KMS-11 (cell line): ENCODE results near the gene KCND2.

ENCODE experiments used
- H2AFZ ChIP-seq: fragments of 200-600 bp; sonication (generic); 2 replicates; pipeline ENCODE4 v1.6.1; 2016; ENCODE audit warnings: antibody characterized with exemption, mixed run types, low read depth
- H3K27ac ChIP-seq: fragments of 200-600 bp; sonication (generic); 2 replicates; pipeline ENCODE4 v1.6.1; 2016; ENCODE audit warnings: mild to moderate bottlenecking, mixed run types
- H3K27me3 ChIP-seq: fragments of 200-600 bp; sonication (generic); 2 replicates; pipeline ENCODE4 v1.6.1; 2017; ENCODE audit warnings: mild to moderate bottlenecking, low read depth, mixed run types, moderate library complexity; ENCODE audit not compliant: insufficient read depth
- H3K36me3 ChIP-seq: fragments of 200-600 bp; sonication (generic); 2 replicates; pipeline ENCODE4 v1.6.1; 2017; ENCODE audit warnings: mild to moderate bottlenecking, mixed run types; ENCODE audit not compliant: insufficient read depth
- H3K4me1 ChIP-seq: fragments of 200-600 bp; sonication (generic); 2 replicates; pipeline ENCODE4 v1.6.1; 2016; ENCODE audit warnings: mild to moderate bottlenecking, low read depth, mixed run types; ENCODE audit not compliant: poor library complexity, severe bottlenecking
- H3K4me2 ChIP-seq: fragments of 200-600 bp; sonication (generic); 2 replicates; pipeline ENCODE4 v1.7.0; 2016; ENCODE audit warnings: mild to moderate bottlenecking, mixed run types
- H3K4me3 ChIP-seq: fragments of 200-600 bp; sonication (generic); IDR thresholded peaks from 2 replicates; pipeline ENCODE4 v1.6.1; 2017; ENCODE audit warnings: low read depth, low read length, mixed read lengths; ENCODE audit not compliant: insufficient read depth
- H3K79me2 ChIP-seq: fragments of 200-600 bp; sonication (generic); 2 replicates; pipeline ENCODE4 v1.6.1; 2016; ENCODE audit warnings: low read depth, mixed run types; ENCODE audit not compliant: insufficient read depth
- H3K9ac ChIP-seq: fragments of 200-600 bp; sonication (generic); 2 replicates; pipeline ENCODE4 v1.6.1; 2016; ENCODE audit warnings: mild to moderate bottlenecking, mixed run types
- H4K20me1 ChIP-seq: fragments of 200-600 bp; sonication (generic); 2 replicates; pipeline ENCODE4 v1.6.1; 2016; ENCODE audit warnings: mild to moderate bottlenecking, mixed run types; ENCODE audit not compliant: insufficient read depth
- TF ChIP-seq, protein P1 (sequence below): fragments of 200-600 bp; sonication (generic); conservative IDR thresholded peaks from 2 replicates; pipeline ENCODE4 v1.6.1; 2017; ENCODE audit warnings: low read depth, mild to moderate bottlenecking, antibody characterized with exemption, low read length, moderate library complexity, mixed read lengths

The KCND2 gene

DNA sequence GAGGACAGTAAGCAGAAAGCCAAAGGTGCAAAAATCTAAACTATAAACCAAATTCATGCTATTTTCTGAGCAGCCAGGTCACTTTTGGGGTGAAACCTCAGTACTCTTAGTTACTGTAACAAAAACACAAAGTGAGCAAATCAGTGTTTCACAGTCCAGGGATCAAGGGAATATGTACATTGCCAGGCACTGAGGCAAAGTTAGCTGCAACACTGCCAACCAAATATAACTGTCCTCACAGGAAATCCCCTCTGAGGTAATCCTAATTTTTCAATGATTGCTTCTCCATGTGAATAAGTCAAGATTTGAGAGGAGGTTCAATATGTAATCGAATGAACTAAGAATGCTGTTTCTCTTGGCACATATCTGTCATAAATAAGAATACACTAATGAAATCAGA is 355.3 kb downstream of the KCND2 start:
- H3K4me1 ChIP-seq, result no peaks in the 10 kb centered on the region
- no peaks in the 10 kb centered on the region for H3K79me2 ChIP-seq
- H3K27ac ChIP-seq, result no peak overlapping the region
- H2AFZ ChIP-seq, result no peak overlapping the region
- no peaks in the 10 kb centered on the region for H4K20me1 ChIP-seq
- no peak overlapping the region for H3K4me2 ChIP-seq
- no peaks in the 10 kb centered on the region for H3K36me3 ChIP-seq
- no peak overlapping the region for H3K4me3 ChIP-seq
- H3K27me3 ChIP-seq, result no peaks in the 10 kb centered on the region
- TF ChIP-seq, protein P1, sequence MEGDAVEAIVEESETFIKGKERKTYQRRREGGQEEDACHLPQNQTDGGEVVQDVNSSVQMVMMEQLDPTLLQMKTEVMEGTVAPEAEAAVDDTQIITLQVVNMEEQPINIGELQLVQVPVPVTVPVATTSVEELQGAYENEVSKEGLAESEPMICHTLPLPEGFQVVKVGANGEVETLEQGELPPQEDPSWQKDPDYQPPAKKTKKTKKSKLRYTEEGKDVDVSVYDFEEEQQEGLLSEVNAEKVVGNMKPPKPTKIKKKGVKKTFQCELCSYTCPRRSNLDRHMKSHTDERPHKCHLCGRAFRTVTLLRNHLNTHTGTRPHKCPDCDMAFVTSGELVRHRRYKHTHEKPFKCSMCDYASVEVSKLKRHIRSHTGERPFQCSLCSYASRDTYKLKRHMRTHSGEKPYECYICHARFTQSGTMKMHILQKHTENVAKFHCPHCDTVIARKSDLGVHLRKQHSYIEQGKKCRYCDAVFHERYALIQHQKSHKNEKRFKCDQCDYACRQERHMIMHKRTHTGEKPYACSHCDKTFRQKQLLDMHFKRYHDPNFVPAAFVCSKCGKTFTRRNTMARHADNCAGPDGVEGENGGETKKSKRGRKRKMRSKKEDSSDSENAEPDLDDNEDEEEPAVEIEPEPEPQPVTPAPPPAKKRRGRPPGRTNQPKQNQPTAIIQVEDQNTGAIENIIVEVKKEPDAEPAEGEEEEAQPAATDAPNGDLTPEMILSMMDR, result no peak
- no peak overlapping the region for H3K9ac ChIP-seq

DNA sequence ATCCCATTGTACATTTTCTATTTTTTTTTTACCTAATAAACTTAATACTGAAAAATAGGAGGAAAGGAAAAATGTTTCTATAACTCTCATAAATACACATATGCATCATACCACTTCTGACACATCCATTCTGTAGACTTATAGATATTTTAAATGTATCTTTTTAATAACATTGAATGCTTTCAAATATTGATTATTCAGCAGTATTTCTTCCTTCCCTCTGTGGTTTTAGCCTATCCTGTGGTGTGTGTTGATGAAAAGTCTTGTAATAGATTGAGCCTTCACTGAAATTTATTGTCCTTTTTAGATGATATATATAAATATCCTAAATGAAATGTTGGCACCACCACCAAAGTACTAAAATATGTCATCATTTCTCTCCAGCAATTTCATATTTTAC is 366.9 kb downstream of the KCND2 start:
- no peaks in the 10 kb centered on the region for H3K27me3 ChIP-seq
- no peak overlapping the region for H3K4me2 ChIP-seq
- no peak overlapping the region for H3K9ac ChIP-seq
- no peak overlapping the region for H2AFZ ChIP-seq
- TF ChIP-seq, protein P1, result no peak
- H3K4me1 ChIP-seq, result no peaks in the 10 kb centered on the region
- H3K27ac ChIP-seq, result no peak overlapping the region
- H3K36me3 ChIP-seq, result no peaks in the 10 kb centered on the region
- no peaks in the 10 kb centered on the region for H4K20me1 ChIP-seq
- H3K4me3 ChIP-seq, result no peak overlapping the region
- no peaks in the 10 kb centered on the region for H3K79me2 ChIP-seq

DNA sequence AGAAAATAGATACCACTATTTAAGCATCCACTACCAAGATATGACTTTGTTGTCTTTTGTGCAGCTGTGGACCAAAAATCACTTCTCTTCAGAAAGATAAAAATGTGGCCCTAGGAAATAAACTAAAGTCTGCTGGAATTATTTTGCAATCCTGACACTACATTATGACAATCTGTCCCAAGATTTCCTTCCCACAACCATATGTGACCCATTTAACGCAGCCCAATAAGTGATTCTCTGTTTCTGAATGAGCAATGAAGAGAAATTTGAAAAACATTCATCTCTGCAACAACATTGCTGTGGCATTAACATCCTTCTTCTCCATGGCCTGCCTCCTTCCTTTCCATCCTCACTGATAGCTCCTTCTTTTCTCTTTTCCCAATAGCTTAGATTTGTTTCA is 373.0 kb downstream of the KCND2 start:
- Histone ChIP-seq H3K36me3 (no peaks in the 10 kb centered on the region), H3K4me2 (no peak overlapping the region), H3K79me2 (no peaks in the 10 kb centered on the region), H3K27ac (no peak overlapping the region), H4K20me1 (no peaks in the 10 kb centered on the region), H2AFZ (no peak overlapping the region), H3K9ac (no peak overlapping the region), H3K27me3 (no peaks in the 10 kb centered on the region), H3K4me3 (no peak overlapping the region), H3K4me1 (no peaks in the 10 kb centered on the region)
- TF ChIP-seq, protein P1, result no peak

DNA sequence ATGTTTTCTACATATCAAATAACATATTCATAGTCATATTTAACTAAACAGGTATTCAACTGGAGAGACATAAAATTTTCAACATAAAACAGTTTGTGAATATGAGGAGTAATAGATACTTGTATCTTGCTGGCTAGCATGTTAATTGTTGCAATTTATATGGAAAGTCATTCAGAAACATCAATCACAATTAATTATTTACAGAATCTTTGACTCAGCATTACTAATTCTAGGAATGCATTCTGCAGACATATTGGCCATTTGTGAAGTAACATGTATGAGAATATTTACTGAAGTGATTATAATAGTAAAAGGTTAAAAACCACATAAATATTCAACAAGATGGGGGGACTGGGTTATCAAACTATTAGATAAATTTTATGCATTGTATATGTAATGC is 381.3 kb downstream of the KCND2 start:
- TF ChIP-seq, protein P1, result no peak
- no peak overlapping the region for H2AFZ ChIP-seq

DNA sequence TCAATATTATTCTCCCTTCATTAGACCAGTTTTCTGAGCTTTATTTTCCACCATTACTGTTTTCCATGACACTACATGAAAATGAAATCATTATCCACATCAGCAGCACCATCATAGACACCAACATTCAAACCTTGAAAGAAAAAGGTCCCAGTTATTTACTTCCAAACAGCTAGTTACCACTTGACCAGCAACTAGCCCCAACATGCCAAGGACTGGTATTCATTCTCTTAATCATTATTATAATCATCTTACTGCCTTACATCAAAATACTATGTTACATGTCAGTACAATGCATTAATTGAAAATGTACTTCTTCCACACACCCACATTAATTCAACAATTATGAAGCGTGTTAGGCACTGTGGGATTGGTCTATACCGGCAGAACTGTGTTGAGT is 385.5 kb downstream of the KCND2 start:
- no peak overlapping the region for H3K4me3 ChIP-seq
- no peaks in the 10 kb centered on the region for H3K79me2 ChIP-seq
- H3K27ac ChIP-seq, result no peak overlapping the region
- H3K27me3 ChIP-seq, result no peaks in the 10 kb centered on the region
- no peak overlapping the region for H3K9ac ChIP-seq
- no peaks in the 10 kb centered on the region for H3K36me3 ChIP-seq
- no peaks in the 10 kb centered on the region for H3K4me1 ChIP-seq
- no peak overlapping the region for H3K4me2 ChIP-seq
- H4K20me1 ChIP-seq, result no peaks in the 10 kb centered on the region
- H2AFZ ChIP-seq, result no peak overlapping the region
- TF ChIP-seq, protein P1, result no peak

More for the DNA sequence above, 381.3 kb downstream of the KCND2 start:
- Histone ChIP-seq H4K20me1 (no peaks in the 10 kb centered on the region), H3K27ac (no peak overlapping the region), H3K4me3 (no peak overlapping the region), H3K4me2 (no peak overlapping the region), H3K79me2 (no peaks in the 10 kb centered on the region), H3K27me3 (no peaks in the 10 kb centered on the region), H3K9ac (no peak overlapping the region), H3K4me1 (no peaks in the 10 kb centered on the region), H3K36me3 (no peaks in the 10 kb centered on the region)
